GM13977 (cell line): Measurements from ENCODE around the gene PLSCR3.

Experiments used
- DNase-seq: peaks from one replicate; pipeline ENCODE4 v3.0.0; 2012; ENCODE audit warnings: low spot score
- CTCF ChIP-seq: IDR thresholded peaks from 2 replicates; pipeline ENCODE4 v1.5.1; 2012; ENCODE audit warnings: mild to moderate bottlenecking, control low read depth; ENCODE audit not compliant: insufficient read depth; ENCODE audit errors: extremely low read depth, missing control alignments
- in situ Hi-C: fragments of 300-500 bp; cut with MboI; formaldehyde crosslinking; loops from one replicate; pipeline ENCODE4 v1.12.0; 2022; ENCODE audit warnings: low sequenced_read_pairs, low pct_unique_long_range_greater_than_20kb, mixed read lengths, inconsistent platforms; ENCODE audit not compliant: unreplicated experiment

PLSCR3 gene

GRCh38 chr17:7426896-7427489, 32.7 kb upstream of the PLSCR3 start:
- TF ChIP-seq CTCF = no peak
- DNase-seq = no peak
- in situ Hi-C loops = no loop called here

GRCh38 chr17:7426203-7426863, 32.0 kb upstream of the PLSCR3 start:
- TF ChIP-seq CTCF = no peak
- no peak for DNase-seq
- in situ Hi-C loops = no loop called here

- in situ Hi-C loops = no loop called here
- no peak for DNase-seq
- TF ChIP-seq CTCF = no peak
Measured at GRCh38 chr17:7425756-7426155, 31.4 kb upstream of the PLSCR3 start.

- in situ Hi-C loops = no loop called here
- no peak for TF ChIP-seq CTCF
- DNase-seq = no peak
Measured at GRCh38 chr17:7425316-7425715, 31.0 kb upstream of the PLSCR3 start, which contains the start of gene SPEM2. Gene SPEM2, plus strand, starts transcription at chr17:7425616. Its CDS starts 73 bp downstream, at chr17:7425689.

GRCh38 chr17:7423679-7424078, 29.4 kb upstream of the PLSCR3 start:
- no peak for DNase-seq
- in situ Hi-C loops = no loop called here
- TF ChIP-seq CTCF = no peak

GRCh38 chr17:7421186-7421585, 26.9 kb upstream of the PLSCR3 start:
- DNase-seq = no peak
- in situ Hi-C loops = no loop called here
- no peak for TF ChIP-seq CTCF
